Naive B cell (primary cell): ENCODE results near the gene HGS. TPM values are rescaled to one million over a fixed set of nuclear protein-coding genes. Genes with fewer than 3 reads are reported as not detected.
"Not testable (repeated sequence)": the region's sequence is repeated elsewhere in the genome, so short reads cannot be mapped to it uniquely, and the experiment has no call there.

Source experiments
- ATAC-seq, 2 donors: fragments of 150-1000 bp; cut with Tn5 transposase; 2 replicates each; pipeline ENCODE4 v1.10.0; 2021; ENCODE audit warnings: low read depth in 2 of 2, mild to moderate bottlenecking in 2 of 2, moderate library complexity in 2 of 2
- DNase-seq: peaks from one replicate; pipeline ENCODE4 v3.0.0; 2022
- H3K27ac Mint-ChIP-seq, 6 donors: one replicate each; pipeline ENCODE4 v1.8.0; 2020 to 2022; ENCODE audit warnings: mild to moderate bottlenecking in 6 of 6, mixed read lengths in 6 of 6, moderate library complexity in 5 of 6, inconsistent platforms in 2 of 6
- H3K27me3 Mint-ChIP-seq, 3 donors: one replicate each; pipeline ENCODE4 v1.8.0; 2021 to 2022; ENCODE audit warnings: mixed read lengths in 3 of 3, mild to moderate bottlenecking in 1 of 3
- H3K36me3 Mint-ChIP-seq, 2 donors: one replicate each; pipeline ENCODE4 v1.8.0; 2020 to 2022; ENCODE audit warnings: mixed read lengths in 2 of 2, inconsistent platforms in 1 of 2, mild to moderate bottlenecking in 1 of 2
- H3K4me1 Mint-ChIP-seq, 3 donors: one replicate each; pipeline ENCODE4 v1.8.0; 2020 to 2022; ENCODE audit warnings: mixed read lengths in 3 of 3, inconsistent platforms in 1 of 3, mild to moderate bottlenecking in 1 of 3, moderate library complexity in 1 of 3
- H3K4me3 Mint-ChIP-seq, 8 donors: one replicate each; pipeline ENCODE4 v1.8.0; 2020 to 2022; ENCODE audit warnings: mild to moderate bottlenecking in 8 of 8, mixed read lengths in 8 of 8, moderate library complexity in 8 of 8, inconsistent platforms in 2 of 8
- H3K9me3 Mint-ChIP-seq, 7 donors: one replicate each; pipeline ENCODE4 v1.8.0; 2020 to 2022; ENCODE audit warnings: mixed read lengths in 7 of 7, mild to moderate bottlenecking in 5 of 7, inconsistent platforms in 2 of 7, moderate library complexity in 1 of 7
- polyA plus RNA-seq, 6 donors: library from polyadenylated mRNA; unstranded; fragments of 300-500 nt; fragmentation: Illumina TruSeq; gene quantifications; one replicate each; pipeline ENCODE4 v1.2.3, GENCODE V29; 2021; ENCODE audit warnings: low read depth in 6 of 6

Gene HGS
- polyA plus RNA-seq, 6 donors from 2014 or later = 11.3 to 47.6 (median 21.7) TPM

DNA sequence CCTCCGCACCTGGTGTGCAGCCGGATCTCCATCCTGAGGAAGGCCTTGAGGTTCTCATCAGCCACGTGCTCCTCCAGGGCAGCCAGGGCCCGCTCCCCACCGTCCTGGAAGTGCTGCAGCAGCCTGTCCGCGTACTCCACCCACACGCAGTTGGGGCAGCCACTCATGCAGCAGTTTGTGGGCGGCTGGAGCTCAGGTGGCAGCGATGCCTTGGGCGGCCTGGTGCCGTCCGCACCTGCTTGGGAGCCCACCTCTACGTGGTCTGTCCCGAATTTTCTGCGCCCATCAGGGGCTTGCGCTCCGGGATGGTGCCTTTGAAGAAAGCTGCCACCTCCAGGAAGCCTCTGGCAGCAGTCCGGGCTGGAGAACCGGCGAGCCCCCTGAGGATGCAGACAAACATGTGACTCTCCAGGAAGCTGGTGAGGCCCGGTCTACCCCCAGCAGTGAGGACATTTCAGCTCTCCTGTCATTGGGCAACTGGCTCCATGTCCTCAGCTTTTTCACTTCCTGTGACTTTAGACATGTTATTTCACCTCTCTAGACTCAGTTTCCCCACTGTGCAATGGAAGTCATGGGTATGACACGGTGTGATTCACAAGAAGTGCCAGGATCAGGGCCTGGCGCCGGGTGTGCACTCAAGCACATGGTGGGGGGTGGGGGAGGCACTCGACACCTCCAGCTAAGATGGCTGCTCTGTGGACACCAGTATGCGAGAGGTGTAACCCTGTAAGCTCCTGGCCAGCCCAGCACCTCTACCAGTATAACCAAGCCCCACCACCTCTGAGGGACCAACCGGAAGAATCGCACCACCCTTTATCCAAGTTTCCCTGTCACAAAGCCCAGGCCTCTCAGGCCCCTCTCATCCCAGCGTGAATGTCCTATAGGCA is 18.4 kb upstream of the HGS start:
- no peak for ATAC-seq
- peak overlapping the region in 4 of 6 donors; percentile 85 to 98 (median 94) for H3K27ac Mint-ChIP-seq
- DNase-seq = no peak
- H3K4me3 Mint-ChIP-seq = peak overlapping the region; percentile 92 to 98 (median 96)
- no peaks in the 10 kb centered on the region for H3K27me3 Mint-ChIP-seq
- H3K36me3 Mint-ChIP-seq = no peaks in the 10 kb centered on the region
- H3K4me1 Mint-ChIP-seq = peaks cover 20 to 39% (median 26%) of the 10 kb centered on the region in 3 donors
- H3K9me3 Mint-ChIP-seq = no peaks in the 10 kb centered on the region

DNA sequence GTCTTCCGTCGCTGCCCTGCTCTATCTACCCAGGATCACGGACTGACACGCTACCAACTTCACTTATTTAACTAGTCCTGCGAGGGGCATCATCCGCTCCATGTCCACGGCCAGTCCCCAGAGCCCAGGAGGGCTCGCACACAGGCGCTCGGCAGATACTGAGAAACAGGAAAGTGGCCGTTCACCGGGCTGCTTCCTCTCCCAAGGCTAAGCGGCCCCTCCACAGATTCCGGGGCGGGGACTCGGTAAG is 17.8 kb upstream of the HGS start:
- peak overlapping the region; percentile 92 to 98 (median 96) for H3K4me3 Mint-ChIP-seq
- H3K4me1 Mint-ChIP-seq = peaks cover 20 to 39% (median 26%) of the 10 kb centered on the region in 3 donors
- no peaks in the 10 kb centered on the region for H3K27me3 Mint-ChIP-seq
- ATAC-seq (no peak), DNase-seq (no peak)
- no peaks in the 10 kb centered on the region for H3K9me3 Mint-ChIP-seq
- peak overlapping the region in 4 of 6 donors; percentile 85 to 98 (median 94) for H3K27ac Mint-ChIP-seq
- H3K36me3 Mint-ChIP-seq = no peaks in the 10 kb centered on the region

DNA sequence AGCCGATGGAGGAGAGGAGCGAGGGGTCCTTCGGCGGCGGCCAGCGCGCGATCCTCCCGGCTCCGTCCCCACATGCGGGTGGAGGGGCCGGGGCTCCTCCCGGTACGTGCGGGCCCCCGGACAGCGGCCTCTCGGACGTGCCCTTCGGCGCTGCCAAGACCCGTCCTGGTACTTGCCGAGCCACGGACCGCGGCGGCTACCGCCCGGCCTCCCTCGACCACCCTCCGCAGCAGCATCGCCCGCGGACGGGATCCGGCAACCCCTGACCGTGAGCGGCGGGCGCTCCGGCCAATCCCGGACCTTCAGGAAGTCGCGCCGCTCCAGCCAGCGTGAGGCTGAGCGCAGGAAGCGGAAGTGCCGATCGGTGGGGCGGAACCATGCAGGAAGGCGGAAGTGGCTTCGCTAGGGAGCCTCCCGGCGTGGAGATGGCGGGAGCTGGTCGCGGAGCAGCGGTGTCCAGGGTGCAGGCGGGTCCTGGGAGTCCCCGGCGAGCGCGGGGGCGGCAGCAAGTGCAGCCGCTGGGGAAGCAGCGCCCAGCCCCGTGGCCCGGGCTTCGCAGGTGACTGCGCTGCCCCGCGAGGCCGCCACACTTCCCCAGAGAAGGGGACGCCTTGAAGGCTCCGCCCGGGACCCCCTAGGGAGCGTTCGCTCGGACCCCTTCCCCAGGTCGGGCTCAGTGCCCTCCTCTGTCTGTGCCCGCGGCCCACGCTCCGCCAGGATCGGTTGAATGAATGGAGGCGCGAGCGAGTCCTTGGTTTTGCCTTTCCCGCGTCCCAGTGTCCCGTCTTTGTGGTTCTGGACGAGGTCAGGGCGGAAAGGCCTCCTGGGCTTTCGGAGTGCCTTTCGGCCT is 17.2 kb upstream of the HGS start, which contains the start of the genes CCDC137 and OXLD1:
CCDC137 (plus strand) TSS at position 396 of the 850 bp plus-strand sequence; CDS start at position 426, 30 bp downstream.
OXLD1 (minus strand) TSS at position 264 of the 850 bp plus-strand sequence; CDS start at position 236, 28 bp downstream.
- ATAC-seq (peak; percentile 98), DNase-seq (peak; percentile 90)
- Mint-ChIP-seq H3K4me1 (peaks cover 20 to 39% (median 26%) of the 10 kb centered on the region in 3 donors), H3K4me3 (peak within 1 kb of the TSS; percentile 92 to 98 (median 96)), H3K27me3 (no peaks in the 10 kb centered on the region), H3K27ac (peak within 1 kb of the TSS; percentile 92 to 98 (median 94)), H3K9me3 (no peaks in the 10 kb centered on the region), H3K36me3 (no peaks in the 10 kb centered on the region)

DNA sequence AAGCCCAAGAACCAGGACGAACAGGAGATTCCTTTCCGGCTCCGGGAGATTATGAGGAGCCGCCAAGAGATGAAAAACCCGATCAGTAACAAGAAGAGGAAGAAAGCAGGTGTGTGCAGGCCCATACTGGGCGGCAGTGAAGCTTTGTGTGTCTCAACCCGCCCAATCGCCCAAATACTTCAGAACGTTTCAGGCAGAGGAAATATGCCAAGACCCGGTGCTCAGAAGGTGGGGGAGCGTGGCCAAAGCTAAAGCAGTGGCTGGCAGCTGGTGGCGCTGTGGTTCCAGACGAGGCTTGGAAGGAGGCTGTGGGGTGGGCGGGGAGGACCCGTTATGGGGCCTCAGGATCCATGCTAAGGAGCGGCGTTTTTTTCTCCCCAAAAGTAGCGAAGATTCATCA is 16.1 kb upstream of the HGS start:
- Mint-ChIP-seq H3K4me1 (peaks cover 20 to 39% (median 26%) of the 10 kb centered on the region in 3 donors), H3K36me3 (peaks cover 0 to 7% of the 10 kb centered on the region in 2 donors), H3K9me3 (no peaks in the 10 kb centered on the region), H3K4me3 (peak overlapping the region; percentile 54 to 98 (median 93)), H3K27me3 (no peaks in the 10 kb centered on the region), H3K27ac (peak overlapping the region; percentile 44 to 89 (median 78))
- ATAC-seq (no peak), DNase-seq (no peak)

DNA sequence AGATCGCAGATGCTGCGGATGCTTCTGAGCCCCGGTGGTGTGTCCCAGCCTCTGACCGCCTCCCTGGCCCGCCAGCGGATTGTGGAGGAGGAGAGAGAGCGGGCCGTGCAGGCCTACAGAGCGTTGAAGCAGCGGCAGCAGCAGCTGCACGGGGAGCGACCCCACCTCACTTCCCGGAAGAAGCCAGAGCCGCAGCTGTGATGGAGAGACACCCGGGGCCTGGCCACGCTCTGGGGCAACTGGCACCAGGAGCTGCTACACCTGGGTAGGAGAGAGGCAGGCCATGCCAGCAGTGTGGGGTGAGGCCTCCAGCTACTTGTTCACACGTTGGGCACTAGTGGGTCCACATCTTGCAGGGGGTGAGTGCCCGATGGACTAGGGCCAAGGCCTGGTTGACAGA is 11.3 kb upstream of the HGS start:
- H3K9me3 Mint-ChIP-seq = no peaks in the 10 kb centered on the region
- DNase-seq (no peak), ATAC-seq (no peak)
- no peak overlapping the region for H3K27ac Mint-ChIP-seq
- H3K4me1 Mint-ChIP-seq = peaks cover 16 to 31% (median 19%) of the 10 kb centered on the region in 3 donors
- H3K36me3 Mint-ChIP-seq = peaks cover 0 to 7% of the 10 kb centered on the region in 2 donors
- H3K4me3 Mint-ChIP-seq = no peak overlapping the region
- no peaks in the 10 kb centered on the region for H3K27me3 Mint-ChIP-seq

DNA sequence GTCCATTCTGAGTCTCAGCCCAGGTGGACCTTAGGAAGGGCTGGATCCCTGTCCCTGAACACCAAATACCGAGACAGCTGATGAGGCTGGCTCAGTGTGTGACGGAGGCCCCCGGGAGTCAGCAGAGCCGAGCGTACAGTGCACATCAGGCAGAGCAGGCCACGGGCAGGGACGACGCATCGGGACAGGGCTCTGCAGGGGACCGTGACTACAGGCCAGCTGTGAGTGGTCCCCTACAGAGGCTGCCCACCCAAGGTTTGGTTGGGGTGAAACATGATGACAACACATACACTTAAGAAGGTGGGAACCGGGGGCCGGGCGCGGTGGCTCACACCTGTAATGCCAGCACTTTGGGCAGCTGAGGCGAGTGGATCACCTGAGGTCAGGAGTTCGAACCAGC is 10.9 kb upstream of the HGS start:
- ATAC-seq (no peak), DNase-seq (no peak)
- peaks cover 0 to 7% of the 10 kb centered on the region in 2 donors for H3K36me3 Mint-ChIP-seq
- no peaks in the 10 kb centered on the region for H3K9me3 Mint-ChIP-seq
- H3K27me3 Mint-ChIP-seq = no peaks in the 10 kb centered on the region
- no peak overlapping the region for H3K27ac Mint-ChIP-seq
- H3K4me1 Mint-ChIP-seq = peaks cover 11 to 29% (median 14%) of the 10 kb centered on the region in 3 donors
- H3K4me3 Mint-ChIP-seq = no peak overlapping the region

DNA sequence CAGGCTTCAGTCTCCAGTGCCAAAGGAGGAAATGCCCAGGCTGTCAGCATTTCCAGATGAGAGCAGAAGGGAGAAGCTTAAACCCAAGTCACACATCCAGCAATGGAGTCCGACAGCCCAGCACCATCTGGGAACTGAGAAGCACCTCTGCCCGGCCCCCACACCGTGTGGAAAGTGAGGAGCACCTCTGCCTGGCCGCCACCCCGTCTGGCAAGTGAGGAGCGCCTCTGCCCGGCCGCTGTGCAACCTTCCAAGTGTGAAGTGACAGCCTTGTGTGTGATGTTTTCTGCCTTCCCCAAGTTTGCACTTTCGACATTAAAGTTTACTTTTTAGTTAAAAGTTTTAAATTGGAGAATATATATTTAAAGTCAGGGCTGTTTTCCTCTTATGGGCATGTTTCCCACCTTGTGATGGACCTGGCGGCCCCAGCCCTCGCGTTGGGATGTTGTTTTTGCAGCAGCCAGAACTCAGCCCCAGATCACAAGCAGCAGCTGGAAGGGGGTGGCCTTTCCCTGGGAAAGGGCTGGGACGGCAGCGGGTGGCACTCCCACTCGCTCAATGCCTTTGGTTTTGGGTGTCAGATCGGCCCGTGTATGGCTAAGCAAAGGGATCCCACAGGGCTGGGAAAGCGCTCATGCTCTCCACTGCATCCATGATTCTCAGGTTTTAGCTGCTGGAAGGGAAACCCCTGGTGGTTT is 10.1 kb upstream of the HGS start:
- H3K36me3 Mint-ChIP-seq = peaks cover 0 to 7% of the 10 kb centered on the region in 2 donors
- no peak overlapping the region for H3K4me3 Mint-ChIP-seq
- peaks cover 6 to 21% (median 8%) of the 10 kb centered on the region in 3 donors for H3K4me1 Mint-ChIP-seq

DNA sequence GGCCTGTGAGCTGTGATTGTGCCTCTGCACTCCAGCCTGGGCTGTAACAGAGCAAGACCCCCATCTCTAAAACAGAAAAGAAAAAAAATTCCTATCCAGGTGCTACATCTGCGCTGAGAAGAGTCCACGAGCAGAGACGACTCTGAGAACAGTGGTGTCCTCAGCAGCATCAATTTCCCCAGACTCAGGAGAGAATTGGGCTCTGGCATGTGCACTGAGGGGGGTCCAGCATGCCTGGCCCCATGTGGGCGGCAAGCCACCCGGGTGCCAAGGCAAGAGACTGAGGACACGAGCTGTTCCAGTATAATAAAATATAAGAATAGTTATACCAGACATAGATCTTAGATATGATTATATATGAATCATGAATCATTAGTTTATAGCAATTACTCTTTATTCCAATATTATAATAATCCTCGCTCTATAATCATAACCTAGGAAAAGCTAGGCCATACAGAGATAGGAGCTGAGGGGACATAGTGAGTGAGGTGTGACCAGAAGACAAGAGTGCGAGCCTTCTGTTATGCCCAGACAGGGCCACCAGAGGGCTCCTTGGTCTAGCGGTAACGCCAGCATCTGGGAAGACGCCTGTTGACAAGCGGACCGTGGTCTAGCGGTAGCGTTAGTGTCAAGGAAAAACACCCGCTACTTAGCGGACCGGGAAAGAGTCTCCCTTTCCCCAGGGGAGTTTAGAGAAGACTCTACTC is 8.1 kb upstream of the HGS start:
- not testable (repeated sequence) for H3K9me3 Mint-ChIP-seq, ATAC-seq, H3K36me3 Mint-ChIP-seq, H3K27me3 Mint-ChIP-seq
- H3K4me3 Mint-ChIP-seq = peak overlapping the region in 1 of 8 donors; percentile 47
- DNase-seq = peak; percentile 25
- H3K27ac Mint-ChIP-seq = peak overlapping the region in 1 of 6 donors; percentile 70
- H3K4me1 Mint-ChIP-seq = peaks cover 6 to 16% (median 8%) of the 10 kb centered on the region in 3 donors

More for the DNA sequence above, 10.1 kb upstream of the HGS start:
- H3K27ac Mint-ChIP-seq = no peak overlapping the region
- H3K9me3 Mint-ChIP-seq = no peaks in the 10 kb centered on the region
- no peak for DNase-seq
- no peak for ATAC-seq
- no peaks in the 10 kb centered on the region for H3K27me3 Mint-ChIP-seq

DNA sequence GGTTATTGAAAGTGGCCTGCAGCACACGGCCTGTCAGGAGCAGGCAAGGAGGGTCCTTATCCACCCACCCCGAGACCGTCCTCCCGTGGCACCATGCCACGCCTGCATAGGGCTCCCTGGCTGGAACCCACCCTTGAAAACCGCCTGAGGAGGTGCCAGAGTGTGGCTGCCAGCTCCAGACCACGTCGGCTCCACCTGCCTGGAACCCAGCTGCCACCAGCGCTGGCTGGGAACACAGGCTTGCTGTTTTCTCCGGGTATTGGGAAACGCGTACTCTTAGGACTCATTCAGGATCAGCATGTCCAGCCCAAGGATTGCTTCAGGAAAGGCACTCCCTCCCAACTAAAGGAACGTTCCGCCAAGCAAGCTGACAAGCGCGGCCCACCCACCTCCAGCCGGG is 6.9 kb upstream of the HGS start:
- no peaks in the 10 kb centered on the region for H3K27me3 Mint-ChIP-seq
- peak overlapping the region in 2 of 8 donors; percentile 12 to 43 for H3K4me3 Mint-ChIP-seq
- peak overlapping the region in 1 of 6 donors; percentile 29 for H3K27ac Mint-ChIP-seq
- peaks cover 6 to 28% (median 8%) of the 10 kb centered on the region in 3 donors for H3K4me1 Mint-ChIP-seq
- DNase-seq (no peak), ATAC-seq (no peak)
- peaks cover 0 to 7% of the 10 kb centered on the region in 2 donors for H3K36me3 Mint-ChIP-seq
- no peaks in the 10 kb centered on the region for H3K9me3 Mint-ChIP-seq

DNA sequence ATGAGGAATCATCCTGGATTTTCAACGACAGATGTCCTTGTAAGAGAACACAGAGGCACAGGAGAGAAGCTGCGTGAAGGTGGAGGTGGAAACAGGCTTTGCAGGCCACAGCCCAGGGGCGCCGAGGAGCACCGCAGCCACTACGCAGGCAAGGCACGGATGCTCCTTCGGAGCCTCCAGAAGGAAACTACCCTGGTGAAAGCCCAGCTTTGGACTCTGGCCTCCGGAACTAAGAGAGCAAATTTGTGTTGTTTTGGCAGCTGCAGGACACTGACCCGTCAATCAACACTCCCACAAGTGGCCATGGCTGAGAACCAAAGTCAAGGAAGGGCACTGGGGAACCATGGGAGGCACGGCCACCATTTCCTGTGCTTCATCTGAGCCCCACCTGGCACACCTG is 3.7 kb upstream of the HGS start:
- no peak overlapping the region for H3K27ac Mint-ChIP-seq
- no peaks in the 10 kb centered on the region for H3K27me3 Mint-ChIP-seq
- peak overlapping the region in 1 of 8 donors; percentile 70 for H3K4me3 Mint-ChIP-seq
- H3K4me1 Mint-ChIP-seq = peaks cover 23 to 44% (median 23%) of the 10 kb centered on the region in 3 donors
- ATAC-seq = no peak
- no peak for DNase-seq
- H3K36me3 Mint-ChIP-seq = peaks cover 0 to 7% of the 10 kb centered on the region in 2 donors
- H3K9me3 Mint-ChIP-seq = no peaks in the 10 kb centered on the region

DNA sequence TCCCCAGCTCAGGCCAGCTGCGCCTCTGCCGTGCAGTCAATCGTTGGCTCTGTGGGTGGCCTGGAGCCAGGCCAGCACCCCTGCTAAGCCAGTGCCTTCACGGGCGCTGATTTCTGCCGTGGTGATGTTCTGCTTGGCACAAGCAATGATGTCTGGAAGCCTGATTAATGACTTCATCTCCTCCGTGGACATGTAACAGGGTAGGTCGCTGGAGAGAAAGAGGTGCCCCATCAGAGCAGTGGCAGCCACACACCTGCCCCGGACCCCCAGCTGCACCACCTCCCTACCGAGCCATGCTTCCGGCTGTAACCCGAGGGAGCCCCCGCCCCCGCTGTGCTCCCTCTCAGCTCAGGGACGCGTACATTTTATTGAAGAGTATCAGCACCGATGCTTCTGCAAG is 2.1 kb upstream of the HGS start:
- no peaks in the 10 kb centered on the region for H3K9me3 Mint-ChIP-seq
- peaks cover 21 to 47% (median 23%) of the 10 kb centered on the region in 3 donors for H3K4me1 Mint-ChIP-seq
- DNase-seq (no peak), ATAC-seq (no peak)
- peaks cover 0 to 7% of the 10 kb centered on the region in 2 donors for H3K36me3 Mint-ChIP-seq
- H3K27ac Mint-ChIP-seq = no peak overlapping the region
- no peaks in the 10 kb centered on the region for H3K27me3 Mint-ChIP-seq
- H3K4me3 Mint-ChIP-seq = peak overlapping the region in 7 of 8 donors; percentile 15 to 97 (median 32)

DNA sequence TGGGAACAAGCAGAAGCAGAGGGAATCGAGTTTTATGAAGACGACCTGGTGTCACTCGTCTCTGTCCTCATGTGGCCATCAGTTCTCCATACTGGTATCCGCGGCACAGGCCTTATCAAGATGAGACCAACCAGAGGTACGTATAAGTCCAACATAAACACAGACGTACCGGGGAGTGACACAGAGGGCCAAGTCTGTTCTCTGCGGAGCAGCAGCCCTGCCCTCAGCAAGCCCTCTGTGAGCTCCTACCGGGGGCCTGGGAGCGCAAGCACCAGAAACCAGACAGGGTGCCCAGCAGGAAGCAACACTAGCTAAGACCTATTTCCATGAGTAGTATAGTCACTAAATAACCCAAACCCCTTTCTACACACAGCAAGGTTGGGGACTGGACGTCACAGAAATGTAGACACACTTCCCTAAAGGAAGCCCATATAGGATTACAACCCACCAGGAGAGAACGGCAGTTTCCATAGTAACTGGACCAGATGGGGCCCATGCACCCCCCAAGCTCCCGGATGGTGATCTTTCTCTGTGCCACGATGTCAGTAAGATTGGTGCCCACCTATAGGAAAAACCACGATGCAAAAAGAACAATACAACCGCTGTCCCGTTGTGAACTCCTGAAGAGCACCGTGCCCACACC is 1.1 kb upstream of the HGS start:
- H3K9me3 Mint-ChIP-seq = no peaks in the 10 kb centered on the region
- peaks cover 31 to 52% (median 31%) of the 10 kb centered on the region in 3 donors for H3K4me1 Mint-ChIP-seq
- peak overlapping the region; percentile 90 to 99 (median 97) for H3K4me3 Mint-ChIP-seq

More for the DNA sequence above, 1.1 kb upstream of the HGS start:
- Mint-ChIP-seq H3K36me3 (peaks cover 0 to 7% of the 10 kb centered on the region in 2 donors), H3K27me3 (no peaks in the 10 kb centered on the region), H3K27ac (peak overlapping the region in 4 of 6 donors; percentile 79 to 92 (median 87))
- DNase-seq = no peak
- no peak for ATAC-seq
